Neural cell (in vitro differentiated cells): ENCODE measurements around the gene GSE1. TPM values are rescaled to one million over a fixed set of nuclear protein-coding genes. Genes with fewer than 3 reads are reported as not detected.

Experiments
- H2AFZ ChIP-seq: fragments of 200-600, 300-800 bp; sonication (generic), shearing (Covaris generic); 2 replicates; pipeline ENCODE4 v1.6.0; 2014; ENCODE audit warnings: low read depth, mild to moderate bottlenecking, antibody characterized with exemption, low read length, moderate library complexity
- H3F3A ChIP-seq: fragments of 200-600 bp; shearing (Covaris generic); 2 replicates; pipeline ENCODE4 v1.6.1; 2016; ENCODE audit warnings: mild to moderate bottlenecking, moderate library complexity, mixed read lengths, antibody characterized with exemption, low read length; ENCODE audit not compliant: insufficient read depth, poor library complexity, severe bottlenecking
- H3K27ac ChIP-seq: fragments of 200-600, 300-800 bp; sonication (generic), shearing (Covaris generic); 2 replicates; pipeline ENCODE4 v1.5.1; 2014; ENCODE audit warnings: mild to moderate bottlenecking, low read length, moderate library complexity
- H3K27me3 ChIP-seq: fragments of 300-800, 200-600 bp; sonication (generic), shearing (Covaris generic); 2 replicates; pipeline ENCODE4 v1.6.0; 2014; ENCODE audit warnings: mild to moderate bottlenecking, low read depth, low read length, moderate library complexity; ENCODE audit not compliant: insufficient read depth
- H3K36me3 ChIP-seq: fragments of 300-800, 200-600 bp; sonication (generic), shearing (Covaris generic); 2 replicates; pipeline ENCODE4 v1.5.1; 2014; ENCODE audit warnings: mild to moderate bottlenecking, antibody characterized with exemption, low read length, moderate library complexity; ENCODE audit not compliant: insufficient read depth
- H3K4me2 ChIP-seq: fragments of 300-800, 200-600 bp; sonication (generic), shearing (Covaris generic); 2 replicates; pipeline ENCODE4 v1.6.0; 2014; ENCODE audit warnings: mild to moderate bottlenecking, low read length
- H3K4me3 ChIP-seq: fragments of 300-800, 200-600 bp; sonication (generic), shearing (Covaris generic); 2 replicates; pipeline ENCODE4 v1.5.1; 2014; ENCODE audit warnings: mild to moderate bottlenecking, low read length, moderate library complexity
- H3K79me2 ChIP-seq: fragments of 200-600 bp; shearing (Covaris generic); replicated peaks from 2 replicates; pipeline ENCODE4 v1.6.0; 2014; ENCODE audit warnings: mild to moderate bottlenecking, low read length, moderate library complexity; ENCODE audit not compliant: insufficient read depth
- H3K9ac ChIP-seq: fragments of 300-800, 200-600 bp; sonication (generic), shearing (Covaris generic); 2 replicates; pipeline ENCODE4 v1.6.1; 2016; ENCODE audit warnings: mild to moderate bottlenecking, low read length, mixed read lengths
- H3K9me2 ChIP-seq: fragments of 200-600 bp; shearing (Covaris generic); 2 replicates; pipeline ENCODE4 v1.6.1; 2016; ENCODE audit warnings: mild to moderate bottlenecking, low read length, mixed read lengths; ENCODE audit not compliant: insufficient read depth
- H3K9me3 ChIP-seq: fragments of 200-600, 300-800 bp; sonication (generic), shearing (Covaris generic); 2 replicates; pipeline ENCODE4 v1.6.1; 2016; ENCODE audit warnings: mild to moderate bottlenecking, mixed run types, low read length, moderate library complexity, mixed read lengths
- H4K20me1 ChIP-seq: fragments of 200-600 bp; shearing (Covaris generic); 2 replicates; pipeline ENCODE4 v1.6.1; 2016; ENCODE audit warnings: mild to moderate bottlenecking, mixed run types; ENCODE audit not compliant: insufficient read depth
- EP300 ChIP-seq: fragments of 450-650 bp; conservative IDR thresholded peaks from 2 replicates; pipeline ENCODE4 v1.6.1; 2014; ENCODE audit warnings: antibody characterized with exemption, mild to moderate bottlenecking, moderate library complexity; ENCODE audit not compliant: poor library complexity, severe bottlenecking
- EZH2 ChIP-seq: fragments of 200-600, 300-800 bp; shearing (Covaris generic), sonication (generic); IDR thresholded peaks from 2 replicates; pipeline ENCODE4 v1.6.1; 2014; ENCODE audit warnings: antibody characterized with exemption, low read length, borderline replicate concordance, mild to moderate bottlenecking; ENCODE audit not compliant: insufficient read depth, poor library complexity, severe bottlenecking
- MXI1 ChIP-seq: fragments of 450-650 bp; conservative IDR thresholded peaks from 2 replicates; pipeline ENCODE4 v1.6.1; 2014; ENCODE audit warnings: antibody characterized with exemption, mild to moderate bottlenecking; ENCODE audit not compliant: poor library complexity, severe bottlenecking
- POLR2AphosphoS5 ChIP-seq: IDR thresholded peaks from 2 replicates; pipeline ENCODE4 v1.6.1; 2012
- RAD21 ChIP-seq: fragments of 450-650 bp; conservative IDR thresholded peaks from 2 replicates; pipeline ENCODE4 v1.6.1; 2014; ENCODE audit warnings: antibody characterized with exemption, mild to moderate bottlenecking, moderate library complexity
- SMC3 ChIP-seq: fragments of 450-650 bp; conservative IDR thresholded peaks from 2 replicates; pipeline ENCODE4 v1.6.1; 2014; ENCODE audit warnings: antibody characterized with exemption, mild to moderate bottlenecking, moderate library complexity; ENCODE audit not compliant: poor library complexity
- TAF1 ChIP-seq: IDR thresholded peaks from 2 replicates; pipeline ENCODE4 v1.6.1; 2012; ENCODE audit warnings: low read depth
- polyA plus RNA-seq: library from polyadenylated mRNA; depleted of rRNA; stranded (reverse); fragments of >200 nt; gene quantifications from 2 replicates; pipeline ENCODE4 v1.2.3, GENCODE V29; 2014
- TF ChIP-seq, protein P1 (sequence below): fragments of 450-650 bp; IDR thresholded peaks from 2 replicates; pipeline ENCODE4 v1.5.1; 2014; ENCODE audit warnings: antibody characterized with exemption, mild to moderate bottlenecking, moderate library complexity; ENCODE audit not compliant: poor library complexity, severe bottlenecking
- TF ChIP-seq, protein P2 (sequence below): IDR thresholded peaks from 2 replicates; pipeline ENCODE4 v1.6.1; 2012; ENCODE audit warnings: borderline replicate concordance

GSE1 gene
- polyA plus RNA-seq, 1 donor from 2014 or later, result 35.6 TPM

DNA sequence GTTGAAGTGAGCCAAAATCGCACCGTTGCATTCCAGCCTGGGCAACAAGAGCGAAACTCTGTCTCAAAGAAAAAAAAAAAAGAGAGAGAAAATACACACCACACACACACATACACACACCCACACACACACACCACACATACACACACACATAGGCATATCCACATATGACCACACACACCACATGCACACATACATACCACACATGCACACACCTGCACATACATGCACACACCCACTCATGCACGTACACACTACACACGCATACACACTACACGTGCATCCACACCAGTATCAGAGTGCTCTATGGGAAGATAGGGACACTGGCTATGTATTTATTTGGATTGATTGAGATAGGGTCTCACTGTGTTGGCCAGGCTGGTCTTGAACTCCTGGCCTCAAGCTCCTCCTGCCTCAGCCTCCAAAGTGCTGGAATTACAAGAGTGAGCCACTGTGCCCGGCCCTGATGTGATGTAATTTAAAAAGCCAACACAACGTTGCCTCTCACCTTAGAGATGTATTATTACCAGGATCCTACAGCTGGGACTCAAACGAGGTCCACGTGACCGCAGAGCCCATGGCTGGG lies 93.4 kb downstream of the GSE1 start:
- Histone ChIP-seq H3K4me2 (no peak overlapping the region), H2AFZ (no peak overlapping the region), H3F3A (no peaks in the 10 kb centered on the region), H3K27ac (no peak overlapping the region), H3K27me3 (no peaks in the 10 kb centered on the region), H3K4me3 (no peak overlapping the region), H3K9me2 (no peaks in the 10 kb centered on the region), H3K9ac (no peak overlapping the region), H3K79me2 (no peaks in the 10 kb centered on the region), H3K9me3 (no peaks in the 10 kb centered on the region), H3K36me3 (no peaks in the 10 kb centered on the region), H4K20me1 (no peaks in the 10 kb centered on the region)
- TF ChIP-seq, protein P1, sequence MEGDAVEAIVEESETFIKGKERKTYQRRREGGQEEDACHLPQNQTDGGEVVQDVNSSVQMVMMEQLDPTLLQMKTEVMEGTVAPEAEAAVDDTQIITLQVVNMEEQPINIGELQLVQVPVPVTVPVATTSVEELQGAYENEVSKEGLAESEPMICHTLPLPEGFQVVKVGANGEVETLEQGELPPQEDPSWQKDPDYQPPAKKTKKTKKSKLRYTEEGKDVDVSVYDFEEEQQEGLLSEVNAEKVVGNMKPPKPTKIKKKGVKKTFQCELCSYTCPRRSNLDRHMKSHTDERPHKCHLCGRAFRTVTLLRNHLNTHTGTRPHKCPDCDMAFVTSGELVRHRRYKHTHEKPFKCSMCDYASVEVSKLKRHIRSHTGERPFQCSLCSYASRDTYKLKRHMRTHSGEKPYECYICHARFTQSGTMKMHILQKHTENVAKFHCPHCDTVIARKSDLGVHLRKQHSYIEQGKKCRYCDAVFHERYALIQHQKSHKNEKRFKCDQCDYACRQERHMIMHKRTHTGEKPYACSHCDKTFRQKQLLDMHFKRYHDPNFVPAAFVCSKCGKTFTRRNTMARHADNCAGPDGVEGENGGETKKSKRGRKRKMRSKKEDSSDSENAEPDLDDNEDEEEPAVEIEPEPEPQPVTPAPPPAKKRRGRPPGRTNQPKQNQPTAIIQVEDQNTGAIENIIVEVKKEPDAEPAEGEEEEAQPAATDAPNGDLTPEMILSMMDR, result no peak
- TF ChIP-seq EZH2 (no peak), TAF1 (no peak), SMC3 (no peak), EP300 (no peak), MXI1 (no peak), RAD21 (no peak), POLR2AphosphoS5 (no peak)
- TF ChIP-seq, protein P2, sequence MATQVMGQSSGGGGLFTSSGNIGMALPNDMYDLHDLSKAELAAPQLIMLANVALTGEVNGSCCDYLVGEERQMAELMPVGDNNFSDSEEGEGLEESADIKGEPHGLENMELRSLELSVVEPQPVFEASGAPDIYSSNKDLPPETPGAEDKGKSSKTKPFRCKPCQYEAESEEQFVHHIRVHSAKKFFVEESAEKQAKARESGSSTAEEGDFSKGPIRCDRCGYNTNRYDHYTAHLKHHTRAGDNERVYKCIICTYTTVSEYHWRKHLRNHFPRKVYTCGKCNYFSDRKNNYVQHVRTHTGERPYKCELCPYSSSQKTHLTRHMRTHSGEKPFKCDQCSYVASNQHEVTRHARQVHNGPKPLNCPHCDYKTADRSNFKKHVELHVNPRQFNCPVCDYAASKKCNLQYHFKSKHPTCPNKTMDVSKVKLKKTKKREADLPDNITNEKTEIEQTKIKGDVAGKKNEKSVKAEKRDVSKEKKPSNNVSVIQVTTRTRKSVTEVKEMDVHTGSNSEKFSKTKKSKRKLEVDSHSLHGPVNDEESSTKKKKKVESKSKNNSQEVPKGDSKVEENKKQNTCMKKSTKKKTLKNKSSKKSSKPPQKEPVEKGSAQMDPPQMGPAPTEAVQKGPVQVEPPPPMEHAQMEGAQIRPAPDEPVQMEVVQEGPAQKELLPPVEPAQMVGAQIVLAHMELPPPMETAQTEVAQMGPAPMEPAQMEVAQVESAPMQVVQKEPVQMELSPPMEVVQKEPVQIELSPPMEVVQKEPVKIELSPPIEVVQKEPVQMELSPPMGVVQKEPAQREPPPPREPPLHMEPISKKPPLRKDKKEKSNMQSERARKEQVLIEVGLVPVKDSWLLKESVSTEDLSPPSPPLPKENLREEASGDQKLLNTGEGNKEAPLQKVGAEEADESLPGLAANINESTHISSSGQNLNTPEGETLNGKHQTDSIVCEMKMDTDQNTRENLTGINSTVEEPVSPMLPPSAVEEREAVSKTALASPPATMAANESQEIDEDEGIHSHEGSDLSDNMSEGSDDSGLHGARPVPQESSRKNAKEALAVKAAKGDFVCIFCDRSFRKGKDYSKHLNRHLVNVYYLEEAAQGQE, result no peak

DNA sequence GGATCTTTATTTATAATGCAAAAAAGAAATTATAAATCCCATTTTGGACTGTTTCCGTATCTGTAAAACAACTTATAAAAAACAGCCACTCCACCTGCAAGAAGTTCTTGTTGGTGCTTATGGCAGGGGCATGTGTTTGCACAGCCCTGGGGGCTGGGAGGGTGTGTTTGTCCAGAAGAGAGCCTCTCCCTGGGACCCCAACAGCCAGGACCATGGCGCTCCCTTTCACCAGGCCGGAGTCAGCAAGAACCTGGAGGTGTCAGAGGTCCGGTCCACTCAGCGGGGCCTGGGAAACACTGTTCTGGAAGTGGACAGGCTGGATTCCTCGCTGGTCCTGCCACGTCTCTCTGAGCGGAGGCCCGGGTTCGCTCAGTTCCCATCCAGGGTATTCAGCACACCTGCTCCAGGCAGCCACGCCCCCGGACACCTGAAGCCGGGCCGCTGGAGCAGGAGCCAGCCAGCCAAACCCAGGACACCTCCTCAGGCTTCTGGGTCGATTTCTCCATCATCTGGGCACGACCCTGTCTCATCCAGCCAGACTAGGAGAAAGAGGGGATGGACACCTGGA lies 94.5 kb downstream of the GSE1 start:
- Histone ChIP-seq H3K79me2 (no peaks in the 10 kb centered on the region), H3K9ac (no peak overlapping the region), H3K36me3 (no peaks in the 10 kb centered on the region), H3K9me2 (no peaks in the 10 kb centered on the region), H3K4me2 (no peak overlapping the region), H3K27ac (no peak overlapping the region), H4K20me1 (no peaks in the 10 kb centered on the region), H3K27me3 (no peaks in the 10 kb centered on the region), H3K9me3 (no peaks in the 10 kb centered on the region), H3F3A (no peaks in the 10 kb centered on the region), H3K4me3 (no peak overlapping the region), H2AFZ (no peak overlapping the region)
- TF ChIP-seq POLR2AphosphoS5 (no peak), TAF1 (no peak), EZH2 (no peak), EP300 (no peak), SMC3 (no peak), RAD21 (no peak), MXI1 (no peak)
- TF ChIP-seq, protein P2, result no peak
- TF ChIP-seq, protein P1, result no peak
